HCT116 (cell line): ENCODE data around the gene GSN. TPM values are rescaled to one million over a fixed set of nuclear protein-coding genes. Genes with fewer than 3 reads are reported as not detected.

Experiments
- ATAC-seq: fragments of 200-7000 bp; cut with Tn5 transposase; 2 replicates; pipeline ENCODE4 v1.9.1; 2020; ENCODE audit warnings: mild to moderate bottlenecking, moderate library complexity
- BruUV-seq: library from RNA; stranded (reverse); fragments of 400-500 nt; replicated peaks from 2 replicates; lab custom pipeline; 2021; lab: Mats Ljungman, UMichigan
- CTCF ChIA-PET: fragments of 300-600 bp; sonication (Branson Sonifier 250); formaldehyde crosslinking; loops from one replicate; lab custom pipeline; 2021; ENCODE audit warnings: antibody characterized with exemption; lab: Charles Lee
- POLR2A ChIA-PET: fragments of 300-600, 350-600 bp; sonication (Branson Sonifier 250); formaldehyde crosslinking; loops from one replicate; lab custom pipeline; 2021; ENCODE audit warnings: antibody characterized with exemption; lab: Charles Lee
- RAD21 ChIA-PET, 2 experiments: fragments of 300-600 bp; sonication (Branson Sonifier 250); formaldehyde crosslinking; loops; one replicate each; lab custom pipeline; 2023; ENCODE audit warnings: low total read pairs in 2 of 2; ENCODE audit not compliant: uncharacterized antibody in 2 of 2, unreplicated experiment in 2 of 2, low non-redundant PET in 1 of 2; lab: Charles Lee
- DNase-seq: peaks from one replicate; pipeline ENCODE4 v3.0.0-alpha.2; 2010; ENCODE audit warnings: low read depth, low spot score
- H2AFZ ChIP-seq: fragments of 200-600 bp; shearing (Covaris generic), sonication (generic); 2 replicates; pipeline ENCODE4 v1.6.1; 2017; ENCODE audit warnings: low read depth, mixed run types, mixed read lengths, antibody characterized with exemption, low read length; ENCODE audit not compliant: poor library complexity, severe bottlenecking
- H3K27ac ChIP-seq: 2 replicates; pipeline ENCODE4 v1.5.1; 2012; ENCODE audit warnings: low read depth, low read length
- H3K27me3 ChIP-seq: fragments of 200-600 bp; sonication (generic); 2 replicates; pipeline ENCODE4 v1.6.1; 2016; ENCODE audit warnings: mixed run types, low read length, mixed read lengths; ENCODE audit not compliant: insufficient read depth
- H3K36me3 ChIP-seq, 2 experiments: fragments of 200-500 bp in 1 of 2; fragments of 200-600 bp in 1 of 2; sonication (Bioruptor generic) in 1 of 2; sonication (generic) in 1 of 2; 2 replicates each; pipeline versions ENCODE4 v1.5.1 to v1.6.1; 2014 to 2016; ENCODE audit warnings: low read length in 2 of 2, inconsistent platforms in 1 of 2, mixed read lengths in 1 of 2, mixed run types in 1 of 2; ENCODE audit not compliant: insufficient read depth in 2 of 2, control insufficient read depth in 1 of 2
- H3K4me1 ChIP-seq, 2 experiments: fragments of 200-600 bp in 1 of 2; sonication (generic) in 1 of 2; 2 replicates each; pipeline versions ENCODE4 v1.5.1 to v1.6.1; 2012 to 2017; ENCODE audit warnings: low read length in 2 of 2, inconsistent platforms in 1 of 2, mild to moderate bottlenecking in 1 of 2, mixed read lengths in 1 of 2, mixed run types in 1 of 2, moderate library complexity in 1 of 2; ENCODE audit not compliant: insufficient read depth in 2 of 2, control insufficient read depth in 1 of 2
- H3K4me2 ChIP-seq: fragments of 200-600 bp; sonication (generic); 2 replicates; pipeline ENCODE4 v1.6.1; 2017; ENCODE audit warnings: mixed run types, low read length, mixed read lengths
- H3K4me3 ChIP-seq, 2 experiments: fragments of 200-600 bp in 1 of 2; sonication (generic) in 1 of 2; replicated peaks in 1 of 2; 2 replicates each; pipeline ENCODE4 v1.5.1; 2011 to 2016; ENCODE audit warnings: low read length in 2 of 2, control low read depth in 1 of 2, low read depth in 1 of 2, mild to moderate bottlenecking in 1 of 2, mixed read lengths in 1 of 2, mixed run types in 1 of 2
- H3K79me2 ChIP-seq: fragments of 200-600 bp; sonication (generic); 2 replicates; pipeline ENCODE4 v1.6.1; 2017; ENCODE audit warnings: mild to moderate bottlenecking, mixed run types, low read length, moderate library complexity, mixed read lengths; ENCODE audit not compliant: insufficient read depth
- H3K9ac ChIP-seq: fragments of 200-600 bp; sonication (generic); 2 replicates; pipeline ENCODE4 v1.6.1; 2016; ENCODE audit warnings: low read length, mixed read lengths
- H3K9me2 ChIP-seq: fragments of 200-600 bp; sonication (generic), shearing (Covaris generic); 2 replicates; pipeline ENCODE4 v1.6.1; 2017; ENCODE audit warnings: mixed run types, mild to moderate bottlenecking, moderate library complexity; ENCODE audit not compliant: insufficient read depth
- H3K9me3 ChIP-seq, 2 experiments: fragments of 200-500 bp in 1 of 2; fragments of 200-600 bp in 1 of 2; sonication (Bioruptor generic) in 1 of 2; sonication (generic) in 1 of 2; 2 replicates each; pipeline ENCODE4 v1.6.1; 2014 to 2017; ENCODE audit warnings: low read length in 2 of 2, mixed read lengths in 2 of 2, inconsistent platforms in 1 of 2, low read depth in 1 of 2, mild to moderate bottlenecking in 1 of 2, mixed run types in 1 of 2, moderate library complexity in 1 of 2; ENCODE audit not compliant: control insufficient read depth in 1 of 2, insufficient read depth in 1 of 2
- H4K20me1 ChIP-seq: fragments of 200-600 bp; sonication (generic), shearing (Covaris generic); 2 replicates; pipeline ENCODE4 v1.6.1; 2017; ENCODE audit warnings: mixed run types, mild to moderate bottlenecking, moderate library complexity; ENCODE audit not compliant: insufficient read depth
- ATF3 ChIP-seq: IDR thresholded peaks from 2 replicates; pipeline ENCODE4 v1.6.1; 2012
- CBX3 ChIP-seq: IDR thresholded peaks from 2 replicates; pipeline ENCODE4 v1.6.1; 2012; ENCODE audit warnings: low read depth
- CEBPB ChIP-seq: IDR thresholded peaks from 2 replicates; pipeline ENCODE4 v1.6.1; 2012; ENCODE audit warnings: low read depth
- CTCF ChIP-seq, 3 experiments: fragments of 200-600 bp in 1 of 3; sonication (generic) in 1 of 3; IDR thresholded peaks in 2 of 3; conservative IDR thresholded peaks in 1 of 3; 2 replicates each; pipeline ENCODE4 v1.5.1; 2012 to 2017; ENCODE audit warnings: low read depth in 2 of 3, low read length in 2 of 3, antibody characterized with exemption in 1 of 3, borderline replicate concordance in 1 of 3, control low read depth in 1 of 3, mild to moderate bottlenecking in 1 of 3, mixed read lengths in 1 of 3, mixed run types in 1 of 3, moderate library complexity in 1 of 3; ENCODE audit not compliant: insufficient read depth in 1 of 3
- ELF1 ChIP-seq: IDR thresholded peaks from 2 replicates; pipeline ENCODE4 v1.6.1; 2012; ENCODE audit warnings: low read depth, borderline replicate concordance
- EZH2 ChIP-seq: fragments of 200-600 bp; sonication (generic); IDR thresholded peaks from 2 replicates; pipeline ENCODE4 v1.6.1; 2017; ENCODE audit warnings: antibody characterized with exemption, mixed run types
- EZH2phosphoT487 ChIP-seq: fragments of 200-600 bp; IDR thresholded peaks from 2 replicates; pipeline ENCODE4 v1.6.1; 2018; ENCODE audit warnings: antibody characterized with exemption, borderline replicate concordance
- JUND ChIP-seq: IDR thresholded peaks from 2 replicates; pipeline ENCODE4 v1.6.1; 2012
- POLR2A ChIP-seq: IDR thresholded peaks from 2 replicates; pipeline ENCODE4 v1.7.0; 2011; ENCODE audit warnings: borderline replicate concordance; ENCODE audit not compliant: insufficient read depth, insufficient read length; ENCODE audit errors: extremely low read depth
- POLR2AphosphoS5 ChIP-seq: IDR thresholded peaks from 2 replicates; pipeline ENCODE4 v1.6.1; 2011; ENCODE audit warnings: mild to moderate bottlenecking, low read depth, low read length, moderate library complexity
- RAD21 ChIP-seq: IDR thresholded peaks from 2 replicates; pipeline ENCODE4 v1.6.1; 2012; ENCODE audit warnings: low read depth, mild to moderate bottlenecking
- REST ChIP-seq: IDR thresholded peaks from 2 replicates; pipeline ENCODE4 v1.6.1; 2012; ENCODE audit warnings: low read depth
- TCF7L2 ChIP-seq: IDR thresholded peaks from 2 replicates; pipeline ENCODE4 v1.7.0; 2011; ENCODE audit warnings: borderline replicate concordance, inconsistent platforms; ENCODE audit not compliant: insufficient read depth, insufficient read length; ENCODE audit errors: extremely low read depth
- ZBTB33 ChIP-seq: IDR thresholded peaks from 2 replicates; pipeline ENCODE4 v1.6.1; 2011; ENCODE audit warnings: mild to moderate bottlenecking, low read length, moderate library complexity; ENCODE audit not compliant: insufficient replicate concordance; ENCODE audit errors: extremely low read depth
- ZFX ChIP-seq: fragments of 450-650 bp; IDR thresholded peaks from 2 replicates; pipeline ENCODE4 v1.6.1; 2017
- ZNF274 ChIP-seq: fragments of 200-500 bp; sonication (Bioruptor generic); IDR thresholded peaks from 2 replicates; pipeline ENCODE4 v1.6.1; 2014; ENCODE audit warnings: mild to moderate bottlenecking, low read depth, low read length, inconsistent platforms
- intact Hi-C: fragments of 100-400 bp; cut with micrococcal nuclease; formaldehyde crosslinking; loops from 2 replicates; pipeline ENCODE4 v1.10.0; 2022
- total RNA-seq: library from RNA; stranded (reverse); gene quantifications from one replicate; pipeline ENCODE4 v1.2.1, GENCODE V29; 2021; ENCODE audit not compliant: unreplicated experiment

Gene GSN
- total RNA-seq, 1 experiment from 2014 or later, result 71.3 TPM

GRCh38 chr9:121233906-121234831 lies 33.8 kb upstream of the GSN start:
- BruUV-seq, result no TSS peak

More at GRCh38 chr9:121233906-121234831, 33.8 kb upstream of the GSN start:
- H3K79me2 ChIP-seq, result no peaks in the 10 kb centered on the region
- ATAC-seq, result no peak
- no peak overlapping the region for H2AFZ ChIP-seq
- H3K27me3 ChIP-seq, result no peaks in the 10 kb centered on the region
- no peaks in the 10 kb centered on the region for H3K36me3 ChIP-seq
- POLR2A ChIA-PET, result no interaction called here
- RAD21 ChIA-PET, result no interaction called here
- TF ChIP-seq POLR2AphosphoS5, result no peak
- no peak for TF ChIP-seq EZH2phosphoT487
- no peak for TF ChIP-seq JUND
- TF ChIP-seq ATF3, result no peak
- no peak for TF ChIP-seq ZBTB33
- TF ChIP-seq EZH2, result no peak
- TF ChIP-seq CEBPB, result no peak
- TF ChIP-seq ZFX, result no peak
- TF ChIP-seq REST, result no peak
- no peak for TF ChIP-seq ZNF274
- no peak for TF ChIP-seq RAD21
- TF ChIP-seq CBX3, result no peak
- no peak for TF ChIP-seq CTCF (IDR thresholded peaks at IDR 0.05 in 2 of 3, conservative IDR thresholded peaks at IDR 0.05 in 1 of 3; ENCODE audit: borderline replicate concordance in 1 of 3, insufficient read depth in 1 of 3, low read depth in 2 of 3, low read length in 2 of 3)
- no peak for TF ChIP-seq ELF1
- no peak for TF ChIP-seq POLR2A
- TF ChIP-seq TCF7L2, result no peak
- H3K4me3 ChIP-seq, result no peak overlapping the region
- H3K4me1 ChIP-seq, result peaks cover 0 to 7% of the 10 kb centered on the region in 2 experiments; a peak in 1 of 4 replicates
- H3K27ac ChIP-seq, result no peak overlapping the region
- CTCF ChIA-PET, result interaction anchor here (0.9 to 1.5 kb wide), 3 partner anchors 11 to 45 kb away, joined by 3 read pairs; no protein-coding TSS in a partner anchor
- H3K4me2 ChIP-seq, result no peak overlapping the region
- no peaks in the 10 kb centered on the region for H3K9me2 ChIP-seq
- no peaks in the 10 kb centered on the region for H4K20me1 ChIP-seq
- no peak for DNase-seq
- H3K9ac ChIP-seq, result no peak overlapping the region
- intact Hi-C loops, result no loop called here
- no peaks in the 10 kb centered on the region for H3K9me3 ChIP-seq
